CD1c-positive myeloid dendritic cell (primary cell): ENCODE results near the gene SEMA3C.

Experiments used
- DNase-seq: peaks from one replicate; pipeline ENCODE4 v3.0.0-alpha.2; 2016; ENCODE audit errors: extremely low spot score

SEMA3C gene

DNA sequence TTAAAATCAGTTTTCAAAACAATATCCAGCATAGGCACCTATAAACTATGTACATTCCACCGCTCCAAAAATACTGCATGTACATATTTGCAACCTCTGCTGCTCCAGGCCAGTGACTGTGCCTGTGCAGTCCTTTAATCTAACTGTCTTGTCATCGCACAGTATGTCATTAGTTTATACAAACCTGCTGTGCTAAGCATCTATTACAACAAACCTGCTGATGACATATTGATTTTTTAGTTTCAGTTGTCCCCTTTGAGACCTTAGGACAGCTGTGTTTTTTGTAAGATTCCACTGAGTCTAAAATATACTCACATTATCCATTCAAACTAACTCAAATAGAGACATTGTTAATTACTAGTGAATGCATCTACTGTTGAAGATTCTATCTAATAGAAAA is 33.1 kb downstream of the SEMA3C start:
- DNase-seq = no peak

GRCh38 chr7:80884511-80885195 is 34.2 kb downstream of the SEMA3C start:
- DNase-seq = no peak

GRCh38 chr7:80883154-80884025 is 35.5 kb downstream of the SEMA3C start:
- DNase-seq = peak; percentile 93

- no peak for DNase-seq
Measured at GRCh38 chr7:80882213-80882801, 36.5 kb downstream of the SEMA3C start.

- peak; percentile 35 for DNase-seq
Measured at GRCh38 chr7:80881351-80881900, 37.4 kb downstream of the SEMA3C start.

DNA sequence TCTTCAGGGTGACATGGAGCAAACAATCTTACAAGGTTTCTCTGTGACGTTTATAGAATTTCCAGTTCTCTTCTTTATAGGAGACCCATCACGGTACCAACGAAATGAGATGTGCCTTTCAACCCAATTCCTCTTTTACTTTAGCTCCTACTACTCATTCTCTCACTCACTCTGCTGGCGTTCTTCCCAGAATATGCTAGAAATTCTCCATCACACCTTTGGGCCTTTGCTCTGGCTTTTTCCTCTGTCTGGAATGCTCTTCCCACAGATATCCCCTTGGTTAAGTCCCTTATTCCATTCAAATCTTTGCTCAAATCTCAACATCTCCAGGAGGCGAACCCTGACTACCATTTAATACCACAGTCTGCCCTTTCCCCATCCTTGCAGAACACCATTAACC is 39.0 kb downstream of the SEMA3C start:
- DNase-seq = no peak

DNA sequence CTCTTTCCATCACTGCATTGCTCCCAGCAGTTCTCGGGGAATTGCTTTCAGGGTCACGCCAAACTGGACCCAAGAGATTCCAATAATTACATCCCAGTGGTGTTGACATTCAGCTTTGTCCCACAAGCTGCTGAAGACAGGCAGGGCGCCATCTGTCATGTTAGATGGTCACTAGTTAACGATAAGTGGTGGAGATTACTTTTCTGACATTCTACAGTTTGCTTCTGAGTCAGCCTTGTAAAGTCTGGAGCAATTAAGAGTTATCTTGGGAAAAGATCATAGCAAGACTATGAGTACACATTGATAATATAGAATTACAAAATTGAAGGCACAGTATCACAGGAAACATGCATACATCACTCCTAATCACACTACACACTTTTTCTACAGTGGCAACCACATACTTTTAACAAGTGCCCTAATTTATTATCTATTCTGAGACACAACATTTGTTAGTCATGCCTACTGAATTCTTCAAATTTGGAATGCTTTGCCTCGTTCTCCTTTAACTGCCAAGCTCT is 41.9 kb downstream of the SEMA3C start:
- no peak for DNase-seq

GRCh38 chr7:80875537-80876120 is 43.2 kb downstream of the SEMA3C start:
- DNase-seq = no peak

- DNase-seq = no peak
Measured at GRCh38 chr7:80873140-80873539, 45.7 kb downstream of the SEMA3C start.

DNA sequence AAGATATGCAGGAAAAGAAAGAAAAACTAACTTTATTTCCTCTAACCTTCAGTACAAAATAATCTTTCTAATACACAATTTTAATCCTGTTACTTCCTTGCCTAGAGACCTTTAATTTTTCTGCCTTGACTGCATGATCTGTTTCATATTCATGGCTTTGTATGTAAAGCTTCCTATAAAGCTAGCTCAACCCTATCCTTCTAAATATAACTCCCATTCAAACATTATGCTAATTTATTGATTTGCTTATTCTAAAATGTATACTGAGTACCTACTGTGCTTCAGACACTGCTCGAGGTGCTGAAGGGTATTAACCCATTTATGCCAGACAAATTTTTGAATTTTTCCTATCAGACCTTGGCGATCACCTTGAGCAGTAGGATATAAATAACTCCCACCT is 47.6 kb downstream of the SEMA3C start:
- DNase-seq = no peak

GRCh38 chr7:80870813-80871212 is 48.0 kb downstream of the SEMA3C start:
- no peak for DNase-seq

DNA sequence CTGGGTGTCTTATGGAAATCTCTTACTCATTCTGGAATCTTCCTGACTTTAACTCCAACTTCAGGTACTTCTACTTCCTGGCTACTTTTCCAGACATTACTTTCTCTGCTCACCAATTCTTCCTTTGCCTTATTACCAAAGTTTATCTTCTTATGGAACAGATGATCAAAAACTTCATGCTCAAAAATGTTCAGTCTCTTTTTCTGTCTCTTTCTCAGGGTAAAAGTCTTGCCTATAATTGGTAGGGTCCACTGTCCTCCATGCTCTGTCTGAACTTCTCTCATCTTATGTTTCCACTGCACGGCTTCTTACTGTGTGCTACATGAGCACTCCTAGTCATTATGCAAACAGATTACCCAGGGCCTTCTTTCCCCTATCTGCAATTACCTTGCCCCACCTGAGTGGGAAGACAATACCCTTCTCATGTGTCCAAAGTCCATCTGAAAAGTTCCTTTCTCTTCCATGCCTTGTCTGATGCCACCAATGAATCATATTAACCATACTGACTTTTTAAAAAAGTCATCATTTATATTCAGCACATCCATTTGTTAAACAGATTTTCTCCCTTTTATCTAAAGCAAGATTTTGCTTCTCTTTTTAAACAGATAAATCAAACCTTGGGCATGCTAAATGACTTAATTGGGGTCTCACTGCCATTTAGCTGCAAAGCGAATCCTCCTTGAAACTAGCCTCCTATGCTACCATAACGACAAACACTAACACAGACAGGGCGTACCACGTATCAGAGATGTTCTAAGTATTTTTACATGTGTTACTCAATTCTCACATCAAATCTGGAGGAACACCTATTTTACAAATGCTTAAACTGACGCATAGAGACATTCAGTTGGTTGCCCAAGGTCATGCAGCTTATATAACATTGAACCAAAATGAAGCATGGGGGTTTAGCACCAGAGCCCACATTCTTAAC is 48.8 kb downstream of the SEMA3C start:
- no peak for DNase-seq

GRCh38 chr7:80869106-80869784 is 49.6 kb downstream of the SEMA3C start:
- no peak for DNase-seq

GRCh38 chr7:80868566-80868965 is 50.3 kb downstream of the SEMA3C start:
- DNase-seq = no peak

GRCh38 chr7:80860554-80860953 is 58.3 kb downstream of the SEMA3C start:
- DNase-seq = no peak

GRCh38 chr7:80859272-80859970 is 59.4 kb downstream of the SEMA3C start:
- no peak for DNase-seq

DNA sequence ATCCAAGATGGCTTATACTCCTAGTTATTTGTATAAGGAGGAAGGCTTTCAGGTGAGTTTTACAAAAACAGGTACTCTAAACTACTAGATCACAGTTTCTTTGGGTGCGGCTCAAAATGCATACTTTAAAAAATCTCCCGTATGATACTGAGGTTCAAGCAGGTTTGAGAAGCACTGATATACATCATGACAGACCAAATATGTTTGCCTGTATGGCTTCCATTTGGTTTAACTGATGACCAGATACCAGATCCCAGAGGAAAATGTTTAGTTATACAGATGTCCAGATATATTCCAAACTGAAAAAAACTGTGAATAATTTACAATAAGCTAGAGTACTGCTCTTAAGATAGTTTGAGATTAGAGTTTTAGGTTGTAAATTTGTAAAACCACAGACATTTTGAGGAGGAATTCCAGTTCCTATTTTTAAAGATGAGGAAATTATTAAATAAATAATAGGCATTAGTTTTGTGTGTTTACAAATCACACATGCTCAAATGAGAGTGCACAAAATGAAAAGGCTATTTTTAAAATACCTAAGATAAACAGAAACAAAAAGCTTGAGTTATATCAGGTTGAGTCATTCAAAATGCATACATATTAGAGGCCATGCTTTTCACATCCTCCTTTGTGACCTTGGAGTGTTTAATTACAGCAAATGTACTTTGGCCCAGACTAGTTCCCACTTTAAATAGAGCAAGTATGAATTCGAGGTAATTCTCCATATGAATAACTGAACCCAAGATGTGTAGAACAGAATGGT is 60.5 kb downstream of the SEMA3C start:
- DNase-seq = peak; percentile 53

GRCh38 chr7:80856769-80857168 is 62.1 kb downstream of the SEMA3C start:
- no peak for DNase-seq
